GM10847 (cell line): ENCODE results near the gene DOCK2.

ENCODE experiments used
- POLR2A ChIP-seq: IDR thresholded peaks from 2 replicates; pipeline ENCODE4 v1.6.1; 2011; ENCODE audit not compliant: insufficient read length; ENCODE audit errors: extremely low read depth

The DOCK2 gene

DNA sequence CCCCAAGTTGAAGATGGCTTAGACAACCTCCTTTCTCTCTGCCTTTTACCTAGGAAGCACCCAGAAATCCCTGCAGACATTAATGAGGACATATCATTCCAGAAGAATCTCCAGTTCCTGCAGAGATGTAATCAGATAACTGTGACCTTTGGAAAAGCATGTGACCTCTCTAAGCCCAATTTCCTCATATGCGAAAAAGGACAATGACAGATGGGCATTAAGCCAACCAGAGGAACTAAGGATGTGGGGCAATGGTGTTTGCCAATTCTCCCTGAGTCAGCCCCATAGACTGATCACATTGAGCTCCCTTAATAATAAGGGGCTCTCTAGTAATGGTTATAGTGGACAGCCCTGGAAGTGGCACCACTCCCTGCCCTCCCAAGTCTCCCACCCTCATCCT is 458.6 kb downstream of the DOCK2 start:
- no peak for TF ChIP-seq POLR2A

DNA sequence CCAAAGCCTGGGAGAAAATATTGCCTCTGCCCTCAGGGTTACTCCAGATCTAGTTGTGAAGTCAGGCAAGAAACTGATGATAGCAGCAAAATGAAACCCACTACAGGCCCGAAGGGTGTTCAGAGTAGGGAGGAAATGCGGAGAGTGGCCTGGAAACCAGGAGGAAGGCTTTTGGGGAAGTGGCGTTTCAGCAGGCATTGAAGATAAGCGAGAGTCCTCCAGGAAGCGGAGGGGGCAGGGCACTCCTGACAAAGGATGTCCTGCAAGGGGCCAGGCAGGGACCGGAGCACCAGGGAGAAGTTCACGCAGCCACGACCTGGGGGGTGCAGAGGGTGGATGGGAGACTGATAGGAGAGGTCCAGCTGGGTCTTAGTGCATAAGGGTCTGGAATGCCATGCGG is 460.9 kb downstream of the DOCK2 start:
- no peak for TF ChIP-seq POLR2A

DNA sequence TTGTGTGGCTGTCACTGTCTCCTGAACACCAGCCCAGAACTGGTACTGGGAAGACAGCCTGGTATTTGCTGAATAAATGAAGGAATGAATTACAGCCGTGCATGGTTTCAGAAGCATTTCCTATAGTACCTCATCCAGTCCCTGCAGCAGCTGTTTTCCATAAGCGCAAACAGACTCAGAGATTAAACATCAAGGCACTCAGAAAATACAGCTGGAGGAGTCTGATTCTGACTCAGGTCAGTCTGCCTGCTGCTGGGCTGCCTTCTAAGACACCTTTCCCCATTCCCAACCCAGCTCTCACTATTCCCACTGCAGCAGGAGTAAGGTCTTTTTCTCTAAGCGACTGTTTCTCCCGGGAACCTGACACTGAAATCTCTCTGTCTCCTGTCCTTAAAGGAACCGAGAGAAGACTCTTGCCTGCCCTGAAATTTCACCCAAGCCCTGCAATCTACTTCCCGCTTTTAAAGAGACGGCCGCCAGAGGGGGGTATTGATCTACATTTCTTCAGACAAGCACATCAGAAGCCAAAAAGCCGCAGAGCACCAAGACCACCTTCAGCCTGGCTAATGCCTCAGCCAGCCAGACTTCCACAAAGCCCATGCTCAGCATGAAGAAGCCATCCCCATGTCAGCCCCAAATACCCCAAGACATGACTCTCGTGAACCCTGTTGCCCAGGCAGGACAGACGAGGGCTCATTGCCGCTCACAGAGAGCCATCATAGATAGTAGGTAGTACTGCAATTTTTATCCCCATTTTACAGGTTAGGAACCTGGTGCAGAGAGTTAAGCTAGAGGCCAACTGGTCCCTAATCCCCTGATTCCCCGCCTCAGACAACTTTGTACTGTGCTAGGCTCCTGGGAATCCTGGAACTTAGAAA is 463.2 kb downstream of the DOCK2 start:
- no peak for TF ChIP-seq POLR2A

GRCh38 chr5:170103447-170103846 is 466.4 kb downstream of the DOCK2 start:
- no peak for TF ChIP-seq POLR2A

DNA sequence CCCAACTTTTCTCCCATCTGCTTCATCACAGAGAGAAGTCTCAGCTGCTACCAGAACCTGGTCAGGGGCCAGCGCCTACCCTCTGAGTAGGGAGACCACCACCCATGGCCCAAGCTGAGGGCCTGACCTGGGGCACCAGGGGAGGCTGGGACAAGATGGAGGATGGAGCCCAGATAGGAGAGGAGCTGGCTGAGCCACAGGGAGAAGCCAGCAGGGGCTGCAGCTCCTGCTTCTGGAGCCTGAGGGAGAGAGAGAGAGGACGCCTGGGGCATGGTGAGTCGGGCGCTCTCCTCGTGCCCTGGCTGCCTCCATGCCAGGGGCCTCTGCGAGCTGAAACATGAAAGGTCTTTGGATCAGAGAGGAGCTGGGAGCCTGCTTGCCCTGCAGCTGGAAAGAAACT is 467.2 kb downstream of the DOCK2 start:
- TF ChIP-seq POLR2A, result no peak

DNA sequence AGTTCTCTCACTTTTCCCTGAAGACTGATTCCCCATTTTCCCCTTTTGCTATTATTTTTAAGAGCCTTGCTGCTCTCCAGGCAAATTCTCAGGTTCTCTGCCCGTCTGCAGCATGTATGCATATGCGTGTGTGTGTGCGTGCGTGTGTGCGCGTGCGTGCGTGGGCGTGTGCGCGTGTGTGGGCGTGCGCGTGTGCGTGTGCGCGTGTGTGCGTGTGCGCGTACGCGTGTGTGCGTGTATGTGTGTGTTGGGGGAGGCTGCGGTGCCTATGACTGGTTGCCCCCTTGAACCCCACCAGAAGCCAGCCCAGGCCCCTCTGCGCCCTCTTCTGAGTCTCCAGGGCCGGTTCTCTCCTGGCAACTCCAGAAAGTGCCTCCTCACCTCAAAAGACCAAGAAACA is 467.6 kb downstream of the DOCK2 start:
- TF ChIP-seq POLR2A, result no peak

GRCh38 chr5:170105642-170106611 is 468.9 kb downstream of the DOCK2 start, which contains the start of gene FOXI1:
FOXI1 (plus strand) TSS chr5:170105897; CDS start chr5:170105958, 61 bp downstream.
- TF ChIP-seq POLR2A, result no peak

DNA sequence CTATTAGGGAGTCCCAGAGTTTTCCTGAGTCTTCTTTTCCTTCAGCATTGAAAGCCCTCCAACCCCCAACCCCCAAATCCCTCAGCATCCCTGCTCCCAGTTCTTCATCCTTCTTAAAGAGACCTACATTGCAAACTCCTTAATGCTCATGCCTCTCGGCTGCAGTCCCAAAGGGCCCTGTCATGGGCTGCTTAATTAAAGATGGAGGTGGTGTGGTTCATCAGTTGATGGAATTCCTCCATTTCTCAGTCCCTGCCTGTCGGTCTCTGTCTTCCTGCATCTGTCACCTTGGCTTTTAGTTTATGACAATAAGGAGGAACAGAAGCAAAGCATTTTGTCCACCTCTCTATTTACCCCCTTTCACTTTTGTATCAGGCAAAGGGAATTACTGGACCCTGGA is 470.6 kb downstream of the DOCK2 start:
- no peak for TF ChIP-seq POLR2A

- no peak for TF ChIP-seq POLR2A
These were observed 471.3 kb downstream of the DOCK2 start for GRCh38 chr5:170108266-170108785.

- TF ChIP-seq POLR2A, result no peak
These were observed 472.3 kb downstream of the DOCK2 start for GRCh38 chr5:170109059-170110031.

- TF ChIP-seq POLR2A, result no peak
These were observed 473.5 kb downstream of the DOCK2 start for GRCh38 chr5:170110403-170111087.

DNA sequence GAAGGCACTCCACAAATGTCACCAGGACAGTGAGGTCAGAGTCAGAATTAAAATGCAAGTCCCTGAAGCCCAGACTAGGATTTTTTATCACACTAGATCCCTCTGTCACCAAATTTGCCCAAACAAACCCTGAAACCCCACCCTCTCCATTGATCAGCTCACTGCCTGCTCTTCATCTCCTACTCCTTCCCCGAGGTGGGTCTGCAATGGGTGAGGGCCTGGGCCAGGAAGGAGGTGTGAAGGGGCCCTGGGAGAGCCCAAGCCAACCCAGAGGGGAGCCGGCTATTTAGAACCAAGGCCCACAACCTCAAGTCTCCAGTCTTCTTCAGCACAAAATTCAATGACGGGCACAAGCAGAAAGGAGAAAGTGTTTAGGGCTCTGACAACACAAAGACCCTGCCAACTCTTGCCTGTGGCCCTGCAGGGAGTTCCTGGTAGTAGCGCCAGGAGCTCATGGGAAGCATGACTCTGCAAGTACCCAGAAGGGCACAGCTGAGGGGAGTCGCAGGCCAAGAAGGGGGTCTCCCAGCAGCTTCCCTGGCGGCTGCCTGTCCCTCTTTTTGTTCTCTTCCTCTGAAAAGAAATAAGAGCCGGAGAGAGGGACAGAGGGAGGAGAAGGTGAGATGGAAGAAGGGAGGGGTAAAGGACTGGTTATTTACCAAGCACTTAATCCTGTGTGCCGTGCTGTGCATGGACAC is 474.2 kb downstream of the DOCK2 start:
- no peak for TF ChIP-seq POLR2A

DNA sequence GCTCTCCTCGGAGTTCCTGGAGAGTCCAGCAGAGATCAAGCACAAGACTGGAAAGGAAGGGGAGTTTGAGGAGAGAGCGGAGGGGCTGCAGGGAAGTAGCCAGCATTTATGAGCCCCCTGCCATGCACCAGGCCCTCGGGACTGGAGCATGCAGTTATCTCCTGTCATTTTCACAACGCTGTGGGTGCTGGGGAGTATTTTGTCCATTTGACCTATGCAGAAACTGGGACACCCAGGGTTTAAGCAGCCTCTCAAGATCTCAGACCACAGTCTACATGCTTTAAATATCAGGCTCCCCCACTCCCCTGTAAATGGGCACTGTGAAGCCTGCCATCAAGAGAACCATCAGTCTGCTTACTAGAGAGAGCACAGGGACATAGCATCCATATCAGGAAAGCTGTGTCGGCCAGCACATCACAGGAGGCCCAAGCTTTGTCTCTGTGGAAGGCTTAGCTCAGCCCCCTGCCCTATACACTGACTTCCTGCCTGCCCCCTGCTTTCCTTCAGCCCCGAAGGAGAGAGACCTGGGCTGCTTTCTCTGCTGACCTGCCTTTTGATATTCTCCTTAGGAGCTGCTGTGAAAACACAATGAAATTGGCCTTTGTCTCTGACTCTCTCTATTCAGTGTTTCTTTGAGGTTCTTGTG is 475.9 kb downstream of the DOCK2 start:
- no peak for TF ChIP-seq POLR2A
